ENCODE data around the gene USP35. TPM values are rescaled to one million over a fixed set of nuclear protein-coding genes. Genes with fewer than 3 reads are reported as not detected.

The USP35 gene
- total RNA-seq, 1 experiment from 2014 or later, result 4.7 TPM

DNA sequence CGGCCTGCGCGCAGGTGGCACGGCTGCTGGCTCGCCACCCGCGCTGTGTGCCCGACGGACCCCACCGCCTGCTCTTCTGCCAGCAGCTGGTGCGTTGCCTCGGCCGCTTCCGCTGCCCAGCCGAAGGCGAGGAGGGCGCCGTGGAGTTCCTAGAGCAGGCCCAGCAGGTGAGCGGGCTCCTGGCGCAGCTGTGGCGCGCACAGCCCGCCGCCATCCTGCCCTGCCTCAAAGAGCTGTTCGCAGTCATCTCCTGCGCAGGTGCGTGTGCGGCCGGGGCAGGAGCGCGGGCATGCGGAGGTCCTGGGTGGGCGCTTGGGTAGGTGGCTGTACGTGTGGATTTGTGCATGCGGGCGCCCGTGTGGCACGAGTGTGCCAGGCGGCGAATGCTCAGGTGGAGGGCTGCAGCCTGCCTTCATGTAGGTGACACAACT is 8.0 kb downstream of the USP35 start:
- DNase-seq (ENCODE audit: low read depth), result no peak

- no peak for DNase-seq (ENCODE audit: low read depth)
These were observed 9.1 kb downstream of the USP35 start for GRCh38 chr11:78197816-78198215.

GRCh38 chr11:78199015-78199652 is 10.4 kb downstream of the USP35 start:
- no peak for DNase-seq (ENCODE audit: low read depth)

GRCh38 chr11:78199653-78200015 is 10.9 kb downstream of the USP35 start:
- DNase-seq (ENCODE audit: low read depth), result no peak

DNA sequence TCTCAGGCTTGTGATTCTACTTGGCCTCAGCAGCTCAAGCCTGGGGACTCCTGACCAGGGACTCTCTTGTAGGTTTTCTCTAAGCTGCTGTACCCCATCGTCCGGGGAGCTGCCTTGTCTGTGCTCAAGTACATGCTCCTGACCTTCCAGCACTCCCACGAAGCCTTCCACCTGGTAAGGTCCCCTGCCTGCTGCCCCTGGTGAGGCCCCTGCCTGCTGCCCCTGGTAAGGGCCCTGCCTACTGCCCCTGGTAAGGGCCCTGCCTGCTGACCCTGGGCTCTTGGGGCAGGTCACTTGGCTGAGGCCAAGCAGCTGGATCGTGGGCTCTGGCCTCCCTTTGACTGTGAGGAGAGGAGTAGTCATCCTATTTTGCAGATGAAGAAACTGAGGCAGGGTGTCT is 11.3 kb downstream of the USP35 start:
- no peak for DNase-seq (ENCODE audit: low read depth)

- no peak for DNase-seq (ENCODE audit: low read depth)
These were observed 11.8 kb downstream of the USP35 start for GRCh38 chr11:78200553-78200952.

GRCh38 chr11:78201096-78201818 is 12.5 kb downstream of the USP35 start:
- no peak for DNase-seq (ENCODE audit: low read depth)

DNA sequence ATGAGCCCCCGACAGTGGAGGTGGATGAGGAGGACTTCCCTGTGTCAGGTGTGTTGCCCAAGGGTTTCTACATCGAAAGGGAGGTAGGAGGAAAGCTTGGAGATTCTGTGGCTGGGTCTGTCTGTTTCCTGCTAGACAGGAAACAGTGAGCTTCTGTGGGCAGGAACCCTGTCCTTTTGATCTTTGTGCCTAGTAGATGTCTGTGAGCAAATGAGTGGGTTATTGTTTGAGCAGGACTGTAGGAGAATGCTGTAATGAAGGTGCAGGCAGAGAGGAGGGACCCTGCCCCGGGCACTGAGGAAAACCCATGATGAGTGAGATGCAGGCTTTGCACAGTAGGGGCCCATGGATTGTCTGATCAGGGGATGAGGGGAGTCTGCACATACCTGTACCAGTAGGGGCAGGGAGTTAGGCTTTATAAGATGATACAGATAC is 14.0 kb downstream of the USP35 start:
- DNase-seq (ENCODE audit: low read depth), result no peak

GRCh38 chr11:78203184-78203583 is 14.5 kb downstream of the USP35 start:
- DNase-seq (ENCODE audit: low read depth), result no peak

- DNase-seq (ENCODE audit: low read depth), result no peak
These were observed 16.5 kb downstream of the USP35 start for GRCh38 chr11:78205256-78205655.

DNA sequence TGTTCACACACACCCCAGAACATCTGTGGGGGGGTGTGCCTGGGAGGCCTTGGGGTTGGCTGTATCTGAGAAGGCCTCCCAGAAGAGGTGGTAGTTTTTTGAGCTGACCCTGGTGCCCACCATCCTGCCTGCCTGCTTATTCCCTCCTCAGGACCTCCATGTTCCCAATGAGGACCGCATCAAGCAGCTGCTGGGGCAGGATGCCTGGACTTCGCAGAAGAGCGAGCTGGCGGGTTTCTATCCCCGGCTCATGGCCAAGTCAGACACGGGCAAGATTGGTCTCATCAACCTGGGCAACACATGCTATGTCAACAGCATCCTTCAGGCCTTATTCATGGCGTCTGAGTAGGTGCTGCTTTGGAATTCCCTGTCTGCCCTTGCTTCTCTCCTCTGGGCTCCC is 17.0 kb downstream of the USP35 start:
- no peak for DNase-seq (ENCODE audit: low read depth)

DNA sequence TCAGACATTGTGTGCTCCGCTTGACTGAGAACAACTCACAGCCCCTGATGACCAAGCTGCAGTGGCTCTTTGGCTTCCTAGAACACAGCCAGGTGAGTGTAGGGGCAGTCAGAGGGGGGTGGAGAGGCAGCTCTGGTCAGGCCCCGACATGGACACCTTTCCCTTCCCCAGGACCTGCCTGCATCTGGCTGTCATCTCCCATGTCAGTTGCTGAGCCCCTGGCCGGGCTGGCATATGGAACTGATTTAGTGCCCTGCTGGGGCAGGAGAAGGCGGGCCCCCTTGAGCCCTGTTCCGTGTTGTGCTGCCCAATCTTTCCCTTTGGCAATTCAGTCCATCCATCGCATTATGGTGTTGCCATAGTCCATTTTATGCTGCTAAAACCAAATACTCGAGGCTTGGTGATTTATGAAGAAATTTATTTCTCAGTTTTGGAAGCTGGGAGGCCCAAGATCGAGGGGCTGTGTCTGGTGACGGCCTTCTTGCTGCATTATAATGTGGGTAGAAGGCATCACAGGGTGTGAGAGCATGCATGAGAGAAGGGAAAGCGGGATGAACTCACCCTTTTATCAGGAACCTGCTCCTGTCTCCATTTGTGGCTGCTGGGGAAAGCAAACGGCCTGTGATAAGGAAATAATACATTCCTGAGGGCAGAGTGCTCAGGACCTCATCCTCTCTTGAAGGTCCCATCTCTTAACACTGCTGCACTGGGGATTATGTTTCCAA is 19.0 kb downstream of the USP35 start:
- DNase-seq (ENCODE audit: low read depth), result no peak

- DNase-seq (ENCODE audit: low read depth), result no peak
These were observed 19.8 kb downstream of the USP35 start for GRCh38 chr11:78208257-78209165.

DNA sequence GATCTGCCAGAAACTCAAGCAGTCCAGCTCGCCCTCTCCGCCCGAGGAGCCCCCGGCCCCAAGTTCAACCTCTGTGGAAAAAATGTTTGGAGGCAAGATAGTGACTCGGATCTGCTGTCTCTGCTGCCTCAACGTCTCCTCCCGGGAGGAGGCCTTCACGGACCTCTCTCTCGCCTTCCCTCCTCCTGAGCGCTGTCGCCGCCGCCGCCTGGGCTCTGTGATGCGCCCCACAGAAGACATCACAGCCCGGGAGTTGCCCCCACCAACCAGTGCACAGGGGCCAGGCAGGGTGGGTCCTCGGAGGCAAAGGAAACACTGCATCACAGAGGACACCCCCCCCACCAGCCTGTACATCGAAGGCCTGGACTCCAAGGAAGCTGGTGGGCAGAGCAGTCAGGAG is 20.8 kb downstream of the USP35 start:
- no peak for DNase-seq (ENCODE audit: low read depth)

- DNase-seq (ENCODE audit: low read depth), result no peak
These were observed 21.4 kb downstream of the USP35 start for GRCh38 chr11:78210000-78210608.

DNA sequence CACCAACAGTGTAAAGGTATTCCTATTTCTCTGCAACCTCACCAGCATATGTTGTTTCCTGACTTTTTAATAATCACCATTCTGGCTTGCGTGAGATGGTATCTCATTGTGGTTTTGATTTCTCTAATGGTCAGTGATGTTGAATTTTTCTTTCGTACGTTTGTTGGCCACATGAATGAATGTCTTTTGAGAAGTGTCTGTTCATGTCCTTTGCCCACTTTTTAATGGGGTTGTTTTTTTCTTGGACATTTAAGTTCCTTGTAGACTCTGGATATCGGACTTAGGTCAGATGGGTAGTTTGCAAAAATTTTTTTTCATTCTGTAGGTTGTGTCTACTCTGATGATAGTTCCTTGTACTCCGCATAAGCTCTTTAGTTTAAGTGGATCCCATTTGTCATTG is 22.8 kb downstream of the USP35 start:
- DNase-seq (ENCODE audit: low read depth), result no peak

- DNase-seq (ENCODE audit: low read depth), result no peak
These were observed 24.1 kb downstream of the USP35 start for GRCh38 chr11:78212586-78213371.

- no peak for DNase-seq (ENCODE audit: low read depth)
These were observed 25.0 kb downstream of the USP35 start for GRCh38 chr11:78213526-78214330.

GRCh38 chr11:78214331-78215194 is 25.8 kb downstream of the USP35 start:
- no peak for DNase-seq (ENCODE audit: low read depth)
